Measurements from ENCODE around the gene SLC22A12.

SLC22A12 gene

GRCh38 chr11:64590763-64591221 is at the start of gene SLC22A12:
Gene SLC22A12 (plus strand): TSS chr11:64591220. CDS start chr11:64591557, 337 bp downstream.
- ATAC-seq (replicated peaks) = no peak
- peaks cover 0 to 2% of the 10 kb centered on the region in 2 donors for H3K36me3 Mint-ChIP-seq

GRCh38 chr11:64542172-64543125 is 48.6 kb upstream of the SLC22A12 start:
- peaks cover 6 to 25% of the 10 kb centered on the region in 2 donors for H3K4me1 Mint-ChIP-seq
- peaks cover 27 to 41% of the 10 kb centered on the region in 2 donors for H3K27me3 Mint-ChIP-seq
- H3K27ac Mint-ChIP-seq = no peak overlapping the region
- no peak for DNase-seq
- no peaks in the 10 kb centered on the region for H3K9me3 Mint-ChIP-seq
- ATAC-seq (replicated peaks) = no peak
- H3K4me3 Mint-ChIP-seq = no peak overlapping the region
- H3K36me3 Mint-ChIP-seq = no peaks in the 10 kb centered on the region

More at GRCh38 chr11:64590763-64591221, at the start of gene SLC22A12:
- peaks cover 8 to 9% of the 10 kb centered on the region in 2 donors for H3K4me1 Mint-ChIP-seq
- no peak within 1 kb of the TSS for H3K4me3 Mint-ChIP-seq
- no peak within 1 kb of the TSS for H3K27ac Mint-ChIP-seq
- DNase-seq = no peak
- H3K27me3 Mint-ChIP-seq = peaks cover 5 to 15% of the 10 kb centered on the region in 2 donors
- H3K9me3 Mint-ChIP-seq = peaks cover 15 to 17% of the 10 kb centered on the region in 2 donors

GRCh38 chr11:64543818-64544217 is 47.2 kb upstream of the SLC22A12 start:
- Mint-ChIP-seq H3K4me3 (no peak overlapping the region), H3K36me3 (no peaks in the 10 kb centered on the region), H3K27me3 (peaks cover 21 to 32% of the 10 kb centered on the region in 2 donors), H3K9me3 (no peaks in the 10 kb centered on the region), H3K4me1 (peaks cover 0 to 12% of the 10 kb centered on the region in 2 donors), H3K27ac (no peak overlapping the region)
- ATAC-seq (replicated peaks) (no peak), DNase-seq (no peak)

GRCh38 chr11:64544616-64545296 is 46.3 kb upstream of the SLC22A12 start:
- Mint-ChIP-seq H3K36me3 (no peaks in the 10 kb centered on the region), H3K4me3 (no peak overlapping the region), H3K27ac (no peak overlapping the region), H3K4me1 (peaks cover 0 to 3% of the 10 kb centered on the region in 2 donors), H3K9me3 (no peaks in the 10 kb centered on the region), H3K27me3 (peaks cover 14 to 23% of the 10 kb centered on the region in 2 donors)
- ATAC-seq (replicated peaks) = no peak
- no peak for DNase-seq

GRCh38 chr11:64545619-64546018 is 45.4 kb upstream of the SLC22A12 start:
- H3K9me3 Mint-ChIP-seq = no peaks in the 10 kb centered on the region
- peaks cover 9 to 21% of the 10 kb centered on the region in 2 donors for H3K27me3 Mint-ChIP-seq
- H3K27ac Mint-ChIP-seq = no peak overlapping the region
- no peak overlapping the region for H3K4me3 Mint-ChIP-seq
- ATAC-seq (replicated peaks) (no peak), DNase-seq (no peak)
- H3K4me1 Mint-ChIP-seq = no peaks in the 10 kb centered on the region
- H3K36me3 Mint-ChIP-seq = no peaks in the 10 kb centered on the region

GRCh38 chr11:64546176-64546575 is 44.8 kb upstream of the SLC22A12 start:
- Mint-ChIP-seq H3K36me3 (no peaks in the 10 kb centered on the region), H3K4me3 (no peak overlapping the region), H3K9me3 (no peaks in the 10 kb centered on the region), H3K4me1 (no peaks in the 10 kb centered on the region), H3K27ac (no peak overlapping the region), H3K27me3 (peaks cover 5 to 15% of the 10 kb centered on the region in 2 donors)
- ATAC-seq (replicated peaks) = no peak
- DNase-seq = no peak

- no peak overlapping the region for H3K4me3 Mint-ChIP-seq
- no peaks in the 10 kb centered on the region for H3K9me3 Mint-ChIP-seq
- no peaks in the 10 kb centered on the region for H3K4me1 Mint-ChIP-seq
- H3K36me3 Mint-ChIP-seq = no peaks in the 10 kb centered on the region
- no peak overlapping the region for H3K27ac Mint-ChIP-seq
- H3K27me3 Mint-ChIP-seq = peaks cover 5 to 15% of the 10 kb centered on the region in 2 donors
- ATAC-seq (replicated peaks) (no peak), DNase-seq (no peak)
These were observed 44.4 kb upstream of the SLC22A12 start for GRCh38 chr11:64546600-64546999.

- DNase-seq = no peak
- Mint-ChIP-seq H3K27me3 (peaks cover 5 to 9% of the 10 kb centered on the region in 2 donors), H3K27ac (no peak overlapping the region), H3K4me3 (no peak overlapping the region), H3K4me1 (peaks cover 6 to 16% of the 10 kb centered on the region in 2 donors), H3K36me3 (no peaks in the 10 kb centered on the region), H3K9me3 (no peaks in the 10 kb centered on the region)
- no peak for ATAC-seq (replicated peaks)
These were observed 41.1 kb upstream of the SLC22A12 start for GRCh38 chr11:64549969-64550368.

GRCh38 chr11:64553554-64554201 is 37.3 kb upstream of the SLC22A12 start:
- Mint-ChIP-seq H3K4me3 (no peak overlapping the region), H3K27ac (no peak overlapping the region), H3K36me3 (no peaks in the 10 kb centered on the region), H3K4me1 (peaks cover 21 to 33% of the 10 kb centered on the region in 2 donors), H3K27me3 (peaks cover 3 to 6% of the 10 kb centered on the region in 2 donors), H3K9me3 (no peaks in the 10 kb centered on the region)
- DNase-seq (no peak), ATAC-seq (replicated peaks) (no peak)

GRCh38 chr11:64556044-64556720 is 34.8 kb upstream of the SLC22A12 start:
- Mint-ChIP-seq H3K4me3 (no peak overlapping the region), H3K36me3 (no peaks in the 10 kb centered on the region), H3K27me3 (peaks cover 18 to 22% of the 10 kb centered on the region in 2 donors), H3K9me3 (no peaks in the 10 kb centered on the region), H3K4me1 (peaks cover 22 to 36% of the 10 kb centered on the region in 2 donors), H3K27ac (no peak overlapping the region)
- ATAC-seq (replicated peaks) (no peak), DNase-seq (no peak)

- no peak overlapping the region for H3K27ac Mint-ChIP-seq
- H3K4me1 Mint-ChIP-seq = peaks cover 22 to 36% of the 10 kb centered on the region in 2 donors
- no peak overlapping the region for H3K4me3 Mint-ChIP-seq
- H3K36me3 Mint-ChIP-seq = no peaks in the 10 kb centered on the region
- no peaks in the 10 kb centered on the region for H3K9me3 Mint-ChIP-seq
- DNase-seq (no peak), ATAC-seq (replicated peaks) (no peak)
- peaks cover 18 to 22% of the 10 kb centered on the region in 2 donors for H3K27me3 Mint-ChIP-seq
These were observed 34.2 kb upstream of the SLC22A12 start for GRCh38 chr11:64556721-64557250.

- ATAC-seq (replicated peaks) (peak; percentile 59 to 61), DNase-seq (no peak)
- H3K27ac Mint-ChIP-seq = no peak overlapping the region
- peaks cover 18 to 22% of the 10 kb centered on the region in 2 donors for H3K27me3 Mint-ChIP-seq
- no peak overlapping the region for H3K4me3 Mint-ChIP-seq
- H3K9me3 Mint-ChIP-seq = no peaks in the 10 kb centered on the region
- peaks cover 22 to 35% of the 10 kb centered on the region in 2 donors for H3K4me1 Mint-ChIP-seq
- no peaks in the 10 kb centered on the region for H3K36me3 Mint-ChIP-seq
These were observed 32.8 kb upstream of the SLC22A12 start for GRCh38 chr11:64558065-64558745.

GRCh38 chr11:64558869-64559268 is 32.2 kb upstream of the SLC22A12 start:
- Mint-ChIP-seq H3K27me3 (peaks cover 18 to 22% of the 10 kb centered on the region in 2 donors), H3K4me3 (no peak overlapping the region), H3K36me3 (no peaks in the 10 kb centered on the region), H3K4me1 (peaks cover 22 to 28% of the 10 kb centered on the region in 2 donors), H3K9me3 (no peaks in the 10 kb centered on the region), H3K27ac (no peak overlapping the region)
- DNase-seq = no peak
- ATAC-seq (replicated peaks) = no peak

All from stimulated activated naive B cell treated with anti-CD40 and anti-IgM and Interleukin-4, amounts not matched to agents 10 μg/mL and 1 μg/mL and 100 μg/mL, for 72 hours (primary cell).